ENCODE measurements around the gene LHFPL6. TPM values are rescaled to one million over a fixed set of nuclear protein-coding genes. Genes with fewer than 3 reads are reported as not detected.

The LHFPL6 gene
- total and polyA plus RNA-seq, 5 donors from 2014 or later: 0.20 to 0.42 TPM; not detected in 3

Other genes starting within 250 kb of the LHFPL6 start
- 28.3 TPM for gene COG6, start 52.5 kb upstream of the LHFPL6 start, total RNA-seq
- gene COG6, start 52.5 kb upstream of the LHFPL6 start, polyA plus RNA-seq: 10 to 100 TPM; 14.3 to 24.6 (median 19.5) TPM

Measured in CD4-positive, CD25-positive, alpha-beta regulatory T cell (primary cell).